GM12878 (cell line): ENCODE measurements around the gene ADA. TPM values are rescaled to one million over a fixed set of nuclear protein-coding genes. Genes with fewer than 3 reads are reported as not detected.

Experiments
- ATAC-seq: fragments of 200-7000 bp; cut with Tn5 transposase; 3 replicates; pipeline ENCODE4 v1.9.1; 2020; ENCODE audit warnings: mild to moderate bottlenecking, moderate library complexity
- BruUV-seq: library from RNA; stranded (reverse); fragments of 400-500 nt; replicated peaks from 2 replicates; lab custom pipeline; 2021; lab: Mats Ljungman, UMichigan
- CTCF ChIA-PET: fragments of 300-600 bp; sonication (Branson Sonifier 250); formaldehyde crosslinking; extraction: SDS; loops from one replicate; lab custom pipeline; 2021; ENCODE audit warnings: inconsistent platforms; lab: Yijun Ruan, JAX
- POLR2A ChIA-PET: fragments of 350-600 bp; formaldehyde crosslinking; extraction: SDS; loops from one replicate; lab custom pipeline; 2021; ENCODE audit warnings: inconsistent platforms; lab: Charles Lee
- RAD21 ChIA-PET: fragments of 300-600 bp; sonication (Branson Sonifier 250); formaldehyde crosslinking; loops from one replicate; lab custom pipeline; 2023; ENCODE audit warnings: antibody characterized with exemption; ENCODE audit not compliant: unreplicated experiment; lab: Charles Lee
- SMC1A ChIA-PET: fragments of 300-600 bp; sonication (Branson Sonifier 250); formaldehyde crosslinking; loops from one replicate; lab custom pipeline; 2023; ENCODE audit not compliant: unreplicated experiment, uncharacterized antibody; lab: Charles Lee
- DNase-seq: peaks from one replicate; pipeline ENCODE4 v3.0.0-alpha.2; 2011; ENCODE audit warnings: low read depth, low spot score
- FAIRE-seq: peaks from 3 replicates; lab custom pipeline; 2011; peaks lifted over from hg19 to GRCh38; lab: Jason Lieb, UNC
- H2AFZ ChIP-seq: 2 replicates; pipeline ENCODE4 v1.6.0; 2011; ENCODE audit warnings: low read depth, low read length, control low read depth; ENCODE audit not compliant: control insufficient read depth
- H3K27ac ChIP-seq: 2 replicates; pipeline ENCODE4 v1.5.1; 2011; ENCODE audit warnings: control low read depth; ENCODE audit not compliant: control insufficient read depth, insufficient read depth
- H3K27me3 ChIP-seq, 2 experiments: replicated peaks in 1 of 2; 2 replicates each; pipeline versions ENCODE4 v1.6.0 to v1.6.1; 2011; ENCODE audit warnings: low read length in 1 of 2; ENCODE audit not compliant: control insufficient read depth in 2 of 2, insufficient read depth in 2 of 2
- H3K36me3 ChIP-seq, 2 experiments: 2 replicates each; pipeline ENCODE4 v1.5.1; 2011; ENCODE audit warnings: low read length in 1 of 2; ENCODE audit not compliant: control insufficient read depth in 2 of 2, insufficient read depth in 2 of 2
- H3K4me1 ChIP-seq: 2 replicates; pipeline ENCODE4 v1.6.1; 2011; ENCODE audit warnings: mild to moderate bottlenecking, low read length, moderate library complexity, mixed read lengths; ENCODE audit not compliant: control insufficient read depth, insufficient read depth
- H3K4me2 ChIP-seq: 2 replicates; pipeline ENCODE4 v1.6.0; 2011; ENCODE audit warnings: control low read depth; ENCODE audit not compliant: control insufficient read depth, insufficient read depth
- H3K4me3 ChIP-seq: fragments of 200-600 bp; sonication (generic); 2 replicates; pipeline ENCODE4 v1.5.1; 2016
- H3K79me2 ChIP-seq: 2 replicates; pipeline ENCODE4 v1.6.0; 2011; ENCODE audit warnings: low read length; ENCODE audit not compliant: control insufficient read depth, insufficient read depth
- H3K9ac ChIP-seq: 2 replicates; pipeline ENCODE4 v1.8.0; 2011; ENCODE audit warnings: low read length, control low read depth, mixed read lengths; ENCODE audit not compliant: control insufficient read depth, insufficient read depth
- H3K9me3 ChIP-seq: replicated peaks from 3 replicates; pipeline ENCODE4 v1.5.1; 2011; ENCODE audit warnings: mild to moderate bottlenecking, low read length; ENCODE audit not compliant: control insufficient read depth, insufficient read depth
- H4K20me1 ChIP-seq: 2 replicates; pipeline ENCODE4 v1.6.0; 2011; ENCODE audit not compliant: control insufficient read depth, insufficient read depth
- CBX3 ChIP-seq: fragments of 200-600 bp; sonication (generic); IDR thresholded peaks from 2 replicates; pipeline ENCODE4 v1.6.1; 2016; ENCODE audit warnings: low read depth, borderline replicate concordance
- CHD2 ChIP-seq: IDR thresholded peaks from 2 replicates; pipeline ENCODE4 v1.6.1; 2011; ENCODE audit warnings: low read depth, low read length, improper control_type of control experiment, borderline replicate concordance
- HDGF ChIP-seq: fragments of 450-650 bp; IDR thresholded peaks from 2 replicates; pipeline ENCODE4 v1.6.1; 2016; ENCODE audit warnings: antibody characterized with exemption
- HSF1 ChIP-seq: fragments of 150-350 bp; IDR thresholded peaks from 2 replicates; pipeline ENCODE4 v1.6.1; 2014; ENCODE audit warnings: mild to moderate bottlenecking, low read depth, low read length
- MTA3 ChIP-seq: IDR thresholded peaks from 2 replicates; pipeline ENCODE4 v1.6.1; 2012; ENCODE audit warnings: low read length, inconsistent platforms, borderline replicate concordance
- SMARCA5 ChIP-seq: fragments of 450-650 bp; IDR thresholded peaks from 2 replicates; pipeline ENCODE4 v1.6.1; 2017; ENCODE audit warnings: mild to moderate bottlenecking
- USF2 ChIP-seq: IDR thresholded peaks from 2 replicates; pipeline ENCODE4 v1.6.1; 2011; ENCODE audit warnings: low read depth, low read length, improper control_type of control experiment, borderline replicate concordance
- whole genome bisulfite sequencing: methylation state at CpG from one replicate; pipeline ENCODE4 v1.1.6; 2016; ENCODE audit warnings: low lambda C conversion rate; ENCODE audit not compliant: insufficient replicate concordance, insufficient coverage; ENCODE audit errors: missing lambda C conversion rate; 5-methylcytosine and 5-hydroxymethylcytosine counted together
- in situ Hi-C: fragments of 300-500 bp; cut with MboI; formaldehyde crosslinking; loops from 9 replicates; pipeline ENCODE4 v1.14.3; 2018; ENCODE audit warnings: mixed read lengths
- intact Hi-C: fragments of 100-400 bp; cut with micrococcal nuclease; formaldehyde crosslinking; loops from one replicate; pipeline ENCODE4 v1.14.2; 2022; ENCODE audit not compliant: unreplicated experiment
- polyA plus RNA-seq, 11 experiments: library from polyadenylated mRNA; depleted of rRNA in 4 of 11; unstranded in 6 of 11; stranded (reverse) in 5 of 11; fragments of >200 nt; fragmentation: Nextera tagmentation in 4 of 11; fragmentation: Illumina TruSeq in 1 of 11; extraction: Ambion mirVana in 4 of 11; extraction: Trizol in 1 of 11; gene quantifications; 1 replicate in 1 of 11; 2 replicates in 10 of 11; pipeline versions ENCODE4 v1.2.1 to v1.2.3, GENCODE V29; 2011 to 2016; ENCODE audit warnings: inconsistent platforms in 2 of 11, missing spikeins in 2 of 11, low read depth in 1 of 11
- total RNA-seq, 4 experiments: library from RNA; depleted of rRNA in 3 of 4; stranded (reverse); fragments of >200 nt in 3 of 4; fragmentation: Illumina TruSeq in 1 of 4; extraction: Trizol in 1 of 4; gene quantifications; 2 replicates each; pipeline versions ENCODE4 v1.2.1 to v1.2.3, GENCODE V29; 2013 to 2021
- TF ChIP-seq, protein P1 (sequence below): fragments of 450-650 bp; IDR thresholded peaks from 2 replicates; pipeline ENCODE4 v1.6.1; 2017; ENCODE audit warnings: mild to moderate bottlenecking, moderate library complexity

The ADA gene
- total and polyA plus RNA-seq, 10 of the 15 experiments (the other 5 are each of a cell fraction or from before 2014, with no cell fraction given) = 40.9 to 217 (median 90.8) TPM

- Histone ChIP-seq H2AFZ (no peak overlapping the region), H3K4me2 (no peak overlapping the region), H3K27ac (no peak overlapping the region), H3K27me3 (no peaks in the 10 kb centered on the region), H3K4me1 (peaks cover 22% of the 10 kb centered on the region), H3K36me3 (peaks cover 4 to 19% of the 10 kb centered on the region in 2 experiments), H3K4me3 (no peak overlapping the region), H4K20me1 (no peaks in the 10 kb centered on the region), H3K79me2 (peaks cover 18% of the 10 kb centered on the region), H3K9me3 (peaks cover 3% of the 10 kb centered on the region; the same call in 2 of the 3 replicates), H3K9ac (no peak overlapping the region)
- ChIA-PET CTCF (interaction anchor here (1.2 kb wide), 1 partner anchor 91 kb away, joined by 3 read pairs; no protein-coding TSS in a partner anchor), SMC1A (interaction anchor here (8.1 kb wide), 1 partner anchor 46 kb away, joined by 46 read pairs; no protein-coding TSS in a partner anchor), POLR2A (interaction anchor here (0.9 kb wide), 1 partner anchor 28 kb away, joined by 4 read pairs; no protein-coding TSS in a partner anchor), RAD21 (interaction anchor here (1.2 to 2.0 kb wide), 4 partner anchors 13 to 62 kb away, joined by 3 to 4 read pairs (median 4); no protein-coding TSS in a partner anchor)
- BruUV-seq = no TSS peak
- WGBS = 82% methylated on average over 11 of the region's 11 CpGs
- TF ChIP-seq USF2 (no peak), CBX3 (no peak), HSF1 (no peak), MTA3 (no peak), SMARCA5 (no peak), CHD2 (no peak), HDGF (no peak)
- TF ChIP-seq, protein P1, sequence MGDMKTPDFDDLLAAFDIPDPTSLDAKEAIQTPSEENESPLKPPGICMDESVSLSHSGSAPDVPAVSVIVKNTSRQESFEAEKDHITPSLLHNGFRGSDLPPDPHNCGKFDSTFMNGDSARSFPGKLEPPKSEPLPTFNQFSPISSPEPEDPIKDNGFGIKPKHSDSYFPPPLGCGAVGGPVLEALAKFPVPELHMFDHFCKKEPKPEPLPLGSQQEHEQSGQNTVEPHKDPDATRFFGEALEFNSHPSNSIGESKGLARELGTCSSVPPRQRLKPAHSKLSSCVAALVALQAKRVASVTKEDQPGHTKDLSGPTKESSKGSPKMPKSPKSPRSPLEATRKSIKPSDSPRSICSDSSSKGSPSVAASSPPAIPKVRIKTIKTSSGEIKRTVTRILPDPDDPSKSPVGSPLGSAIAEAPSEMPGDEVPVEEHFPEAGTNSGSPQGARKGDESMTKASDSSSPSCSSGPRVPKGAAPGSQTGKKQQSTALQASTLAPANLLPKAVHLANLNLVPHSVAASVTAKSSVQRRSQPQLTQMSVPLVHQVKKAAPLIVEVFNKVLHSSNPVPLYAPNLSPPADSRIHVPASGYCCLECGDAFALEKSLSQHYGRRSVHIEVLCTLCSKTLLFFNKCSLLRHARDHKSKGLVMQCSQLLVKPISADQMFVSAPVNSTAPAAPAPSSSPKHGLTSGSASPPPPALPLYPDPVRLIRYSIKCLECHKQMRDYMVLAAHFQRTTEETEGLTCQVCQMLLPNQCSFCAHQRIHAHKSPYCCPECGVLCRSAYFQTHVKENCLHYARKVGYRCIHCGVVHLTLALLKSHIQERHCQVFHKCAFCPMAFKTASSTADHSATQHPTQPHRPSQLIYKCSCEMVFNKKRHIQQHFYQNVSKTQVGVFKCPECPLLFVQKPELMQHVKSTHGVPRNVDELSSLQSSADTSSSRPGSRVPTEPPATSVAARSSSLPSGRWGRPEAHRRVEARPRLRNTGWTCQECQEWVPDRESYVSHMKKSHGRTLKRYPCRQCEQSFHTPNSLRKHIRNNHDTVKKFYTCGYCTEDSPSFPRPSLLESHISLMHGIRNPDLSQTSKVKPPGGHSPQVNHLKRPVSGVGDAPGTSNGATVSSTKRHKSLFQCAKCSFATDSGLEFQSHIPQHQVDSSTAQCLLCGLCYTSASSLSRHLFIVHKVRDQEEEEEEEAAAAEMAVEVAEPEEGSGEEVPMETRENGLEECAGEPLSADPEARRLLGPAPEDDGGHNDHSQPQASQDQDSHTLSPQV = no peak
- in situ Hi-C loops = no loop called here
- ATAC-seq (no peak), DNase-seq (no peak), FAIRE-seq (no peak)
- intact Hi-C loops = no loop called here
Measured at GRCh38 chr20:44637522-44638372, 13.8 kb downstream of the ADA start.
